ENCODE measurements around the gene USP32. TPM values are rescaled to one million over a fixed set of nuclear protein-coding genes. Genes with fewer than 3 reads are reported as not detected.
"Not testable (repeated sequence)": the region's sequence is repeated elsewhere in the genome, so short reads cannot be mapped to it uniquely, and the experiment has no call there.

The USP32 gene
- 10 to 100 TPM in 11 of 12 donors, not detected in 1; 22.0 to 28.3 (median 24.4) TPM for polyA plus RNA-seq (ENCODE audit: insufficient read length in 12 of 12)
- long read RNA-seq, donor 1, result 0 reads
- long read RNA-seq, donor 2, result 0 reads
- long read RNA-seq, donor 3, result 0 reads
- long read RNA-seq, donor 4, result 0 reads
- long read RNA-seq, donor 5, partial matches to known transcripts, result 6 of 7 reads
- long read RNA-seq, donor 5, other reads (novel, unspliced or antisense), result 0 of 7 reads
- long read RNA-seq, donor 6, result 0 reads
- long read RNA-seq, donor 7, result 0 reads
- long read RNA-seq, donor 8, partial matches to known transcripts, result 7 of 7 reads
- long read RNA-seq, donor 8, other reads (novel, unspliced or antisense), result 0 of 7 reads
- long read RNA-seq, donor 9, partial matches to known transcripts, result 5 of 5 reads
- long read RNA-seq, donor 9, other reads (novel, unspliced or antisense), result 0 of 5 reads
- long read RNA-seq, donor 10, full-length matches to known transcripts, result 1 of 1 reads
- long read RNA-seq, donor 10, partial matches to known transcripts, result 0 of 1 reads
- long read RNA-seq, donor 10, other reads (novel, unspliced or antisense), result 0 of 1 reads
- long read RNA-seq, donor 11, result 0 reads

GRCh38 chr17:60392042-60392844 is at the start of gene USP32:
Gene USP32 (minus strand): TSS chr17:60392133. CDS start chr17:60391939, 194 bp downstream.
- peak; percentile 98 for DNase-seq

GRCh38 chr17:60439501-60439900 is 47.6 kb upstream of the USP32 start:
- no peak for DNase-seq

GRCh38 chr17:60436676-60437075 is 44.7 kb upstream of the USP32 start:
- no peak for DNase-seq

- peak; percentile 90 for DNase-seq
These were observed 43.6 kb upstream of the USP32 start for GRCh38 chr17:60435244-60436167.

GRCh38 chr17:60433021-60433997 is 41.4 kb upstream of the USP32 start:
- DNase-seq, result not testable (repeated sequence)

- DNase-seq, result not testable (repeated sequence)
These were observed 38.6 kb upstream of the USP32 start for GRCh38 chr17:60430561-60430960.

- DNase-seq, result not testable (repeated sequence)
These were observed 36.6 kb upstream of the USP32 start for GRCh38 chr17:60428491-60428890.

- no peak for DNase-seq
These were observed 34.7 kb upstream of the USP32 start for GRCh38 chr17:60426596-60426995.

- DNase-seq, result no peak
These were observed 33.7 kb upstream of the USP32 start for GRCh38 chr17:60425626-60426025.

GRCh38 chr17:60423865-60424264 is 31.9 kb upstream of the USP32 start:
- DNase-seq, result no peak

GRCh38 chr17:60422162-60422665 is 30.3 kb upstream of the USP32 start, which contains the start of gene CHCT1:
Gene CHCT1 (plus strand): TSS chr17:60422489. CDS start chr17:60422593, 104 bp downstream.
- DNase-seq, result no peak

- peak; percentile 58 for DNase-seq
These were observed 29.6 kb upstream of the USP32 start for GRCh38 chr17:60421273-60422161.

- not testable (repeated sequence) for DNase-seq
These were observed 27.9 kb upstream of the USP32 start for GRCh38 chr17:60419875-60420274.

- not testable (repeated sequence) for DNase-seq
These were observed 27.1 kb upstream of the USP32 start for GRCh38 chr17:60419003-60419402.

- DNase-seq, result no peak
These were observed 24.5 kb upstream of the USP32 start for GRCh38 chr17:60416368-60416925.

- DNase-seq, result no peak
These were observed 23.2 kb upstream of the USP32 start for GRCh38 chr17:60415146-60415545.

- no peak for DNase-seq
These were observed 20.8 kb upstream of the USP32 start for GRCh38 chr17:60412701-60413100.

GRCh38 chr17:60410001-60410400 is 18.1 kb upstream of the USP32 start:
- no peak for DNase-seq
